HepG2 (cell line): Measurements from ENCODE around the gene PIP5KL1.

ENCODE experiments used
- BRD4 ChIP-seq: sonication (generic); formaldehyde crosslinking; IDR thresholded peaks from 2 replicates; pipeline ENCODE4 v1.4.0; 2020; ENCODE audit warnings: missing genetic modification reagents
- CTCF ChIP-seq: sonication (generic); formaldehyde crosslinking; IDR thresholded peaks from 2 replicates; pipeline ENCODE4 v1.5.0; 2020; ENCODE audit warnings: mild to moderate bottlenecking, missing genetic modification reagents, moderate library complexity
- KLF6 ChIP-seq: IDR thresholded peaks from 2 replicates; pipeline ENCODE4 v1.8.0; 2016; ENCODE audit warnings: missing biosample characterization, missing genetic modification reagents
- MEIS2 ChIP-seq: sonication (generic); formaldehyde crosslinking; IDR thresholded peaks from 2 replicates; pipeline ENCODE4 v1.9.0; 2021; ENCODE audit warnings: mild to moderate bottlenecking, missing genetic modification reagents
- MXD3 ChIP-seq: IDR thresholded peaks from 2 replicates; pipeline ENCODE4 v1.6.1; 2016; ENCODE audit warnings: mild to moderate bottlenecking, missing biosample characterization, missing genetic modification reagents
- NFE2L1 ChIP-seq: sonication (generic); formaldehyde crosslinking; IDR thresholded peaks from 2 replicates; pipeline ENCODE4 v1.4.0; 2020; ENCODE audit warnings: missing genetic modification reagents, mild to moderate bottlenecking, borderline replicate concordance
- SIN3B ChIP-seq: fragments of 150-350 bp; IDR thresholded peaks from 2 replicates; pipeline ENCODE4 v1.6.1; 2014; ENCODE audit warnings: low read length
- ZFP1 ChIP-seq: IDR thresholded peaks from 2 replicates; pipeline ENCODE4 v1.6.1; 2016
- ZNF30 ChIP-seq: sonication (generic); formaldehyde crosslinking; IDR thresholded peaks from 2 replicates; pipeline ENCODE4 v1.5.0; 2020; ENCODE audit warnings: mild to moderate bottlenecking, missing genetic modification reagents
- ZNF687 ChIP-seq: sonication (generic); formaldehyde crosslinking; IDR thresholded peaks from 2 replicates; pipeline ENCODE4 v1.5.1; 2020; ENCODE audit warnings: mild to moderate bottlenecking, missing genetic modification reagents, moderate library complexity

GRCh38 chr9:127974001-127974768 lies 43.6 kb upstream of the PIP5KL1 start:
- TF ChIP-seq BRD4 (CRISPR knock-in tag) = no peak
- no peak for TF ChIP-seq CTCF
- no peak for TF ChIP-seq SIN3B
- no peak for TF ChIP-seq NFE2L1 (CRISPR knock-in tag)
- TF ChIP-seq ZNF30 (CRISPR knock-in tag) = no peak
- TF ChIP-seq KLF6 (CRISPR knock-in tag) = no peak
- TF ChIP-seq MXD3 (CRISPR knock-in tag) = no peak
- TF ChIP-seq ZFP1 (CRISPR knock-in tag) = no peak
- no peak for TF ChIP-seq ZNF687 (CRISPR knock-in tag)
- TF ChIP-seq MEIS2 (CRISPR knock-in tag) = no peak
